Glomerular endothelial cell (primary cell): ENCODE measurements around the gene SAXO1. TPM values are rescaled to one million over a fixed set of nuclear protein-coding genes. Genes with fewer than 3 reads are reported as not detected.
"Not testable (repeated sequence)": the region's sequence is repeated elsewhere in the genome, so short reads cannot be mapped to it uniquely, and the experiment has no call there.

Experiments used
- DNase-seq: peaks from one replicate; pipeline ENCODE4 v3.0.0-alpha.2; 2011; ENCODE audit warnings: low read depth, low spot score; ENCODE audit errors: extremely low read depth
- total RNA-seq: library from RNA; depleted of rRNA; stranded (reverse); fragments of >200 nt; gene quantifications from 2 replicates; pipeline ENCODE4 v1.2.3, GENCODE V29; 2015

SAXO1 gene
- total RNA-seq, 1 donor from 2014 or later, result not detected

DNA sequence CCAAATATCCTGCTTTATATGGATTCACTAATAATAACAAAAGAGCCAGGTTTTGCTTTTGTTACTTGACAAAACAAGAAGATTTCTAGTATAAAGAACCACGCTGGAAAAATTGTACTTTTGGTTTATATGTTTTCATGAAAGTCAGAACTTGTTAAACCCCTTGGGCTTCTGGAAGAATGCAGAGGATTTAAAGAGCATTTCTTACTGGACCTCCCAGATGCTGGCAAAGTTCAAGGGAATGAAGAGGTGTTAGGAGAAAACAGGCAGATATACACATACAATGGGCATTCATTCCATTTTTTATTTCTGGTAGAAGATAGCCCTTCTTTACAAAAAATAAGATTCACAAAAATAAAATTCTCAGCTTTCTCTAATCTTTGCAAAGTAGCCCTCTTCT is 61.1 kb downstream of the SAXO1 start:
- DNase-seq, result no peak

DNA sequence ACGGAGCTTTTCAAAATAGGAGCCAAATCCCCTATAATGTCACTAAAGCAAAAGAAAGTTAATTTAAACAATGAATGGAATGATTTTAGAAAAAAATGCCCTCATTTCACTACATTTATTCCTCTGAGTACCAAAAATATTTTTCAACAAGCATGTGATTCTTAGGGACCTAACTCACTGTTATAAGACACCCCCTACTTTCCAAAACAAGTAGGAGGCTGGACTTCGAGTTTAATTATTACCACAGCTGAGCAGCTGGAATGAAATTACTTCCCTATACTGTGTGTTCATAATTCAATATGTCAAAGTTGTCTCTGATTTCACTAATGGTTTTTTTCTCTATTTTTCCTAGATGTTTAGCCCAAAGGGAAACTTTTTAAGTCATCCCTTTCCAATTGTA is 61.6 kb downstream of the SAXO1 start:
- no peak for DNase-seq

DNA sequence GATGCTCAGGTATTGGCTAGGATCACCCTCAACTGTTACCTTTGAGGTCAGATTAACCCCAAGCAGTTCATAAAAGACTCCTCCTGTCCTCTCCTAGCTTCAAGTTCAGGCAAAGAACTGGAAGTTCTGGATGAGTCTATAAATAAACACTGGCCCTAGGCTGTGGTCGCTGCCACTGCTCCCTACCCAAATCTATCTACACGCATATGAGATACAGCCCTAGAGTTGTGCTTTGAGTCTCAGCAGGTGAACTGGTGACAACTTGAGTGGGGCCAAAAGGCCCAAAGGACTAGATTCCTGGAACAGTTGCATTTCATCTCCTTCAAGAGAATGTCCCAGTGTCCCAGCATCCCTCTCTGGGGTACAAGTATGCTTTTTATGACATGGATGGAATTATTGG is 62.6 kb downstream of the SAXO1 start:
- no peak for DNase-seq

DNA sequence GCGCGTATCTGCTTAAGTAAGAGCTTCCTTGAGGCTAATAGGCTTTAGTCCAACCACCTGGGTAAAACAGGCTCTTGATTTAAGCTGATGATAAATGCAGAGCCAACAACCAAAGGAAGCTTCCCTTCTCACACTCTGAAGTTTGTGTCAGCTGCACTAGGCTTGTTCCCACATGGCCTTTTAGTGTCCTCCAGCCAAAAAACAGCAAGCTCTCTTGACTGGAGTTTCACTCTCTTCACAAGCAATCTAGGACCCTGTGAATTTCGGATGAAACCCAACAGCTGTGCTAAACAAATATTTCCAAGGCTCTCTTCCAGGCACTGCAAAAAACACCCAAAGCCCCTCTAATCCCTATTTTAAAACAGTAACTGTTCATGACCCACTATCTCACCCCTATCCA is 63.9 kb downstream of the SAXO1 start:
- no peak for DNase-seq

DNA sequence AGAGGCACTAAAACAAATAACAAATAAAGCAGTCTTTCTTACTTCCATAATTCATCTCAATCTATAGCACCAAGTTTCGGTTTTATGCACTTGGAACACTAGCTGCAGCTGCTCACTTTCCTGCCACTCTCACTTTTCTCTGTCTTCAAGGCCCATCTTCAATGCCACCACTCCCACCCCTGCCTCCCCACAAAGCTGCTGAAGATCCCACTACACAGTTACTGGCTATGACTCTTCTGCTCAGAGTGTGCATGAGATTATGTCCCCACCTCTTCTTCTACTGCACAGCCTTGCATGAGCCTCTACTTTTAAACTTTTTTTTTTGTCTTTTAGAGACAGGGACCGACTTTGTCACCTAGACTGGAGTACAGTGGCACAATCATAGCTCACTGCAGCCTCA is 77.4 kb downstream of the SAXO1 start:
- DNase-seq, result no peak

DNA sequence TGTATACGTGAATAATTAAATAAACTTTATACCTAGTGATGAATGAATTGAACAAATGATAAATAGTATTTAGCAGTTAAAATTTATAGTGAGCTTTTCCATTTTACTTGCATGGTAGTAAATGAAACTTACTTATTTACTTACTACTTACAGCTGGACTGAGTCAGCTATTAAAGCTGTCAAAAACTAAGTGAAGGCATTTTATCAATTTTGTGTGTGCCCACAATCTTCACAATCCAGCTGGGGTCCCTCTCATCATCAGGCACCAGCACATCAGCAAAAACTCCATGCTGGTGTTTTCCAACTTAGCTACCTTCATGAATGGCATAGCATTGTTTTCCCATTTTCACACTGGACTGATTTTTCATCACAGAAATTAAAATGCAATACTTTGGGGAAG is 81.1 kb downstream of the SAXO1 start:
- DNase-seq, result no peak

DNA sequence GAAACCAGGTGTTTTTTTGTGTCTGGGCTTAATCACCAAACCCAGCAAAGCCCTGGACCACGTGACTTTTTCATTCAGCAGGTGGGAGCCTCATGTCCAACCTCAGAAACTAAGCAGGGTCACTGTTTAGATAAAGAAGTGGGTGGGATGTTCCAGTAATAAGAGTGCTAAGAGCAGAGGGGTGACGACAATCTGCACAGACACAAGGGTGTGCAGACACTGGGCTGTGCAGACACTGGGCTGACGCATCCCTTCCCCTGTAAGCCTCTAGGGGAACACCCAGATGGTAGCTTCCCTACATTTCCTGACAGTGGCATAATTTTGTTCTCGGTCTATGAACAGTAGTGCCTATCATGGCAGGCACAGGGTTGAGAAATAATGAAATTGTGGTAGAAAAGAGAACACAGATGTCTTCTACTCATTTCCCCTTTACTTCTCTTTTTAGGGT is 85.1 kb downstream of the SAXO1 start:
- DNase-seq, result no peak

DNA sequence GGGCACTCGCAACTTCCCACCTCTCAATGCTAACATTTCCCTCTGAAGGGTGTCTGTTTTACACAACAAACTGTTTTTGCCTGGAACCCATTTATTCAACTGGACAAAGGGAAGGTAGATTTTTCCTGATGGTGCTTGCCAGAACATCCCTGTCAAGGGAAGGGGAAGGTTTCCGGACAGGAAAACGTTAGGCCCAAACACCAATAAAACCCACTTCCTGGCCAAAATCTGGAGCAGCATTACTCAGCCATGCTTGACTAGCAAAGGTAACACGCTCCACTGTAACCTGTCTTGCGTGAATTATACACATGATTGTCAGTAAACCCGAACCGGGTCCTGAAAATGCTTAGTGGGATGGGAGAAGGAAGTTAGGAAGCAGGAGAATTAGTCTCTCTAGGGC is 90.2 kb downstream of the SAXO1 start:
- no peak for DNase-seq

DNA sequence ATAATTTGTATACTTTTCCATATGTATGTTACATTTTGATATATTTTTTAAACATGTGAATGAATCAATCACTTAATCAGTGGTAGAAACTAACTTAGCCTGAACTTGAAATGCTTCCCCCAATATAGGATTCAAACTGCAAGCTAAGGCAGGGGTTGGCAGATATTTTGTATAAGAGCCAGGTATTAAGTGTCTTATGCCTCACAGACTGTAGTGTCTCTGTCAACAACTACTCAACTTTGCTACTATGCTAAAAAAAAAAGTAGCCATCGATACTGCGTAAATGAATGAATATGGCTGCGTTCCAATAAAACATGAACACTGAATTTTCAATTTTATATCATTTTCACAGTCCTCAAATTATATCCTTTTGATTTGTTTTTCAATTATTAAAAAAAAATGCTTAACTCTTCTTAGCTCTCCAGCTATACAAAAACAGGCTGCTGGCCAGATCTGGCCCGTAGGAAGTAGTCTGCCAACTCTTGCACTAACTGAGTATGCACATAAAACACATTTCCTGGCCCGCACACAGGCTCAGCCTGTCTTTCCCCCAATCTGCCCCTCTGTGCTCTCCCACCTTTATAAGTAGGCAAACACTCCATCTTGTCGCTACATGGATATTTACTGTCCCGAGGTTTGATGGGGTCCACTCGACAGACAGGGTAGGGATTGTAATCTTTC is 91.8 kb downstream of the SAXO1 start:
- DNase-seq, result no peak

DNA sequence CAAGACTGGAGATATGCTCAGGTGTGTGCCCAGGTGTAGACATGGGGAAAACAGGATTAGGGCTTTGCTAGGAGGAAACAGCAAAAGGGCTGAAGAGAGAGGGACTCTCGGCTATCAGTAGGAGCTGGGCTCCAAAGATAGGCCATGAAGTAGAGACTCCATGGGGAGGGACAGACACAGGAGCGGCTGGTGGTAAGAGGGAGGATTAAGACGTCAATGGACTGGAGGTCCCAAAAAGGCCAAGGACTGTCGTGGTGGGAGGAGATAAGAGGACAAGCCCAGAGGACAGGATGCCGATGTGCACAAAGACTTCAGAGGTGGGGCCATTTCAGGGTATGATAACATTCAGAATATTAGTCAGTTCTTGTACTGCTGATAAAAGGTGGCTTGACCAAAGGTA is 93.1 kb downstream of the SAXO1 start:
- no peak for DNase-seq

DNA sequence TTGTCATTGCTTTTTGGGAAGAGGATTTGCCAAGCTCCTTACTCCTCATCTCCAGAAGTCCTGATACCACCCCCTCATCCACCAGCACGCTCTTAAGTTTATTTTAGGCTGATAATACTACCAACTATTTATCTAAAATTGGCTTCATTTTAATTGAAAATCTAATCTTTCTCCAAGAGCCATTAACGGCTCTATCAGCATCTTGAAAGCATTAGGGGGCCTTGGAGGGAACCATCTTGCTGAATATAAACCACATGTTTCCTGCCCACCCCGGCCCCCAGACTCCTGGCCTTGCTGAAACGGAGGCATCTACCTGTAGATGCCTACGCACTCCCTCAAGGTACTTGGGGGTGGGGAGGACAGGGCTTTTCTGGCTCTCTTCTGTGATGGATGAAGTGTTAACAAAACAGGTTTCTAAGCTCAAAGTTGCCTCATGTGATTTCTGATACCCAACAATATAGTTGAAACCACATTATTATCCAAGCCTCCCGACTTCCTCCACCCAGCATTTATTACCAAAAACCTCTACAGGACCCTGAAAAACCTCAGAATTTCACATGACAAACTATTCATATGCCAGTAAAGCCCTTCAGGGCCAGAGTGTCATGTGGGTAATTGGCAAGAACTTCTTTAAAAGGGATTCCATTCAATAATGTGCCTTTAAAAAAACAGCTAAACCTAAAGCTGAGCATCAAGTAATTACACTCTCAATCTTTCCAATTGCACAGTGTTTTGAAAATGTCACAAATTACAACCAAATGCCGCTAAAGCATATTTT is 96.7 kb downstream of the SAXO1 start:
- DNase-seq, result no peak

DNA sequence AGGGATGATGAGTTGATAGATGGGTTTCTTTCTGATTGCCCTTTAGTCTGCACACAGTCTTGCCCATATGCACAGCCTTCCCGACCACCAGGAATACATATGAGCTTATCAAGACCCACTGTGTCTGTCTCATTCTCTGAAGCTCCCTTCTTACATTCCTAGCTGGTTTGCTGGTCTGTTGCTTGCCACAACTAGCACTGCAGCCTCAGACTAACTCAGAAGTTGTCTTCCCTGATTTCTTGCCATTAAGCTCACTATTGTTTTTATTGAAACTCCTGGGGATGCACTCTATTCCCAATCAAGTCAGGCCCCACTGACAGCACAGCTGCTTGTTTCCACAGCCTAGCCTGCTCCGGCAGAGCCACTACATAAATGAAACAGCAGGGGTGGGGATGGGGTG is 97.5 kb downstream of the SAXO1 start:
- no peak for DNase-seq

DNA sequence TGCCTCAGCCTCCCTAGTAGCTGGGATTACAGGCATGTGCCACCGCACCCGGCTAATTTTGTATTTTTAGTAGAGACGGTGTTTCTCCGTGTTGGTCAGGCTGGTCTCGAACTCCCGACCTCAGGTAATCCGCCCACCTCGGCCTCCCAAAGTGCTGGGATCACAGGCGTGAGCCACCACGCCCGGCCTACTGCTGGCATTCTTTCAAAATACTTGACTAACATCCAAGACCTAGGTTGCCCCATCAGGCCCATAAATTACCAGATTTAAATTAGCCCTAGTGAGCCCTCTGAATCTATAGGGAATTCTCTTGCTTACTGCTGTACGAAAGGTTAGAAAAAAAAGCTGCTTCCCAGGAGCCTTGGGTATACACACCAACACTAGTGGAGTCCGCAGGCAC is 102.4 kb downstream of the SAXO1 start:
- not testable (repeated sequence) for DNase-seq

DNA sequence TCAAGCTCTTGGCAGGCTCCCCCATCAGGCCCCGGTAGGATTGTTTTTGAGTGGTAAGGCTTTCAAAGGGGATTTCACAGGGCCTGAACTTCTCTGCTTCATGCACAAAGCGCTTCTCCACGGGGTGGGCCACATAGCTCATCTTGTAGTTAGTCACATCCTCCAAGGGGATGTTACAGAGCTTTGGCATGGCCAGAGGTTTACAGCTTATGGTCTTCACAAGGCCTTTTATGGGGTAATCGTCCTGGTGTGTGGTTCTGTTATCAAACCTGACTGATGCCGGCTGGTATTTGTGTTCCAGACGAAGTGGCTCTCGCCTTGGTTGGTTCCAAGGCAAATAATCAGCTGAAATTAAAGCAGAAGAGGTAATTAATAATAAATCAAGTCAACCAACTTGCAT is 104.3 kb downstream of the SAXO1 start:
- no peak for DNase-seq

DNA sequence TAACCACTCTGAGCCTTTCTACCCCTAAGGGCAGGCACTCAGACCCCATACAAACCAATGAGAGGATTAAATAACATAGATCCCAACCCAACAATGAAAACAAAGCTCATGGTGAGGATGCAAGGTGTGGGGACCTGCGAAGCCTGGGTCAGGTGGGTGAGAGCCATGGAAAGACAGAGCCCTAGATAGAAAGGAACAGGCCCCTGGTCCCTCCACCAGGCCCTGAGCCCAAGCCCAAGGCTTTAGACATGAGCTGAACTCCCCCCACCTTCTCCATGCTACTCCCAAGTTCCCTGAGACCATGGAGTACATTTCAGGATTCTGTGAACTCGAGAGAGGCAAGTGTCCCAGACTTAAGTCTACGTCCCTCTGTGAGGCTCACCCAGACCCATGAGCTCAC is 106.5 kb downstream of the SAXO1 start:
- DNase-seq, result no peak

DNA sequence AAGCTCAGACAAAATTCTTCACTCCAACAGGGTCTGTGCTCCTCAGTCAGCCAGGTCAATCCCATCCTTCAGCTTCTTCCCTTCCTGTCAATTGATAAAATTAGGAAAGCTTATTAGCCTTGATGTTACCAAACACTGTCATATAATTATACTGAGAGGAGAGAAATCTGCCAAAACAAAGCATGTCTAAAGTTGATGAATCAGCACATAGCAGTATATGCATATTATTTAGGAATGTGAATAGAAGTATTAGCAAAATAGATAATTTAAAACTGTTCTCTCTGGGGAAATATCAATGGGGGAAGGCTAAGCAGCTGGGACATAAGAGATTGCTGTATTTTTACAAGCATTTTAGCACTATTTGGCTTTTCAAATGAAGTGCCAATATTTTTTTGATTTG is 107.1 kb downstream of the SAXO1 start:
- DNase-seq, result no peak

DNA sequence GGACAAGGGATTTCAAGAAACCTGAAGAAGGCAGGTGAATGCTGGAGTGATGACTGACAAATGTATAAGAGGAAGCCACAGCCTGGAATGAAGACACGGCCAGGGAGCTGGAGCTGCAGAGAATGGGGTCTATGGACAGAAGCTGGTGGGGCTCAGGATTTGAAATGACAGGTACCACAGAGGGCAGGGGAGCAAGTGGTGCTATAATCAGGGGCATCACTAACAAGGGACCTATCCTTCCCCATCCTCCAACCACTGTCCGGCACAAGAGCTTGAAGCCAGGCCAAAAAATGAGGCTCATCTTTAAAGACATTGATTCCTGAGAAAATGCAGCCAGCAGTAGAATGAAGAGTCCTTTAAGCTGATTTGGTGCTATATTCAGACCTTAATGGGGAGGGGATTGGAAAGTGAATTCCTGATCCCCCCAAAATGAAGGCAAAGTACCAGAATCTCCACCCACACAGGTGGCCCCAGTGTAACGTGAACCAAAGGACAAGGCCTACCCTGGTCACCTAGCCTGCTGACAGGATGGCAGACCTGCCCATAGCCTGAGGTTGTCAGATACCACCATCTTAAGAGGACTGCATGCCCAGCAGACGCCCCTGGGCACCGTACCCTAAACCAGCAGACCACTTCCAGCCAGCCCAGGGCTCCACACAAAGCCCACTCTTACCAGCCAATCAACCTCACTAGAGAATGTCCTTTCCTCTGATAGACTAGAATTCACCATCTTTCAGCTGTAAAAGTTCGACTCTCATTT is 109.2 kb downstream of the SAXO1 start:
- no peak for DNase-seq

DNA sequence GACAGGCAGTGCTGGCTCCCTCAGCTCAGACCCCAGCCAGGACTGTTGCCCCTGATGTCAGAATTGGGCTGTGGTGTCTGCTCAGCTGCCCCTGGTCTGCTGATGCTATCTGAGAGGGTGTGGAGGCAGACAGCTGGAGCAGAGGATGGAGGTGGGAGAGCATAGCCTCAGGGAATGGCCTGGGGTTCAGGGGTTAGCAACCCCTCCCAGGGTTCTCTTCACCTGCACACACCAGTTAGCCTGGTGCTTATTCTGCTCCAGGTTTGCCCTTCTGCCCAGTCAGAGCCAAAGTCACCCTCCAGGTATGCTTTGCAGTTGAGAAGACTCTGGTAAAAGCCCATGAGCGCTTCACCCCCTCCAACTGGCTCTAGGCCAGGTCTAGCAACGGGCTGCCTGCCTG is 109.8 kb downstream of the SAXO1 start:
- no peak for DNase-seq

DNA sequence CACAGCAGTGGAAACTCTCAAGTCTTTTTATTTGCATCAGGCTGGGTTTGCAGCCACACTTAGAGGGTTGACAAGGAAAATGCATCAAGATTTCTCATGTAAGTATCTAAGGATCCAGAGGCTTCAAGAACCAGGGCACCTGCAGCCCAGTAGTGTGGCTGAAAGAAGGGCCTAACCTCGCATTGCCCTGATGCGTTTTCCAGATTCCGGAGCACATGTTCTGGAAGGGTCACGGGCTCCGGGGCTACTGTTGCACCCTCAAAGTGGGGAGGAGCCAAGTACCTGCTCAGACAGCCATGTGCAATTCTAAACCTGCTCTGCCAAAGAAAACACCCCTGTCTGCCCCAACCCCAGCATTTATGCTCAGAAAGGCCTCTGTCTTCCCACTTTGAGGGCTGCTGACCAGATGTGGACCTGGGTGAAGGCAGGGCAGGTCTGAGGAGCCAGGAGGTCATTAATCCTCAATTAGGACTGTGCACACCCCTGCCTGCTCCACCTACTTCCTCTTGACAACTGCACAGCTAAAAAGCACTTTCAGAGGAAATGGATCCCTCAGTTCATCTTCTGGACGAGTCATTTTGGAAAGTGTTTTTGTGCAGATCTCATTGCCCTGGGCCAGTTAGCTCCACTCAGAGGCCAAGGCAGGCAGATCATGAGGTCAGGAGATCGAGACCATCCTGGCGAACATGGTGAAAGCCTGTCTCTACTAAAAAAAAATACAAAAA is 110.7 kb downstream of the SAXO1 start:
- DNase-seq, result no peak

DNA sequence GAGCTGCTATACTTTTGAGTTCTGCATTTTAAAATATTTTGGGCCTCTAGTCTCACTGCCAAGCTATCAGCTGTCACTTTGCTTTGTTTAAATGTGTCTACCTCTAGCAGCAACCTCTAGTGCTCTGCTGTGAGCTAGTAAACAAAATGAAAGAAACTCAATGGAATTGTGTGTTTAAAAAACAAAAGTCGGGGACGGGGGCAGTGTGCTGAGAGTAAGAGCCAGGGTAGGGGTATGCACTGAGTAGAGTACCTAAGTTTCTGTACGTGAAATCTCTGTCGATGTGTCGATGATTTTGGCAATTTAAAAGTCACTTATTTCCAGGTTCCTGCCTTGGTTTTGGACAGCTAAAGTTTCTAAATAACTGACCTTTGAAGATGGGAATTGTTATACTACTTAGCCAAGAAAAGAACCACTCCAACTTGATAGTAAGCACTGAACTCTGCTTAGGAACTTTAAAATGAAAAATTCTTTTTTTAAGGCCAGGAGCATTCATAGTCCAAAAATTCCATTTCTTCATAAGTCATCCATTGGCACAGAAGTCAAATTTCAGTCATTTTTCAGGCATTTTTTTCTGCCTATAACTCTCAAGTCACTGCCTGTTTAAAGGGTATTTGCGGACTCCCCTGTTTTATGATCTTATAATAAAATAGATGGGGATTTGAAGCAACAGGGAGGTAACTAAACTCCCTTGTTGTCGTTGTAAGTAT is 111.5 kb downstream of the SAXO1 start:
- no peak for DNase-seq
